OCI-LY1 (cell line): Measurements from ENCODE around the gene RIPPLY2.

ENCODE experiments used
- CTCF ChIP-seq: fragments of 200-600 bp; sonication (generic), shearing (Covaris generic); IDR thresholded peaks from 2 replicates; pipeline ENCODE4 v1.5.1; 2017; ENCODE audit warnings: mild to moderate bottlenecking, antibody characterized with exemption, low read length, moderate library complexity, mixed read lengths
- EZH2 ChIP-seq: fragments of 200-600 bp; sonication (generic), shearing (Covaris generic); IDR thresholded peaks from 2 replicates; pipeline ENCODE4 v1.8.0; 2017; ENCODE audit warnings: borderline replicate concordance, mixed run types, mild to moderate bottlenecking, antibody characterized with exemption, low read length, moderate library complexity, mixed read lengths

DNA sequence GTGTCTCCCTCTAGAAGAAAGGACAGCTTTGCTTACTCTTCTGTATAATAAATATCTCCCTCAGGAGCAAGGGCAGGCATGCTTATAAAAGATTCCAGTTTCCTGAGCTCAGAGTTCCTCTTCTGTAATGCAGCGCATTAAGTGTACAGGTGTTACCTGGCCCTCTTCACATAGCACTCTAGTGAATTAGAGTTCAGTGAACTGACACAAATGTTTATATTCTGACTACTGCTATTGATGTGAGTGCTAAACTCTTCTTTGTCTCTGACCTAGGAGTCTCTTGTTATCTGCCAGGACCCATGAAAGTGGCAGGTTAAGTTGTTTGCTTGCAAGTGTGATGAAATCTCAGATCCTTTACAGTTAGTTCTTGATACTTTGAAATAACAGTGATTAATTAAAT, 39.9 kb downstream of the RIPPLY2 start:
- TF ChIP-seq CTCF, result no peak
- no peak for TF ChIP-seq EZH2
